Transverse colon (tissue), 4 donors: ENCODE measurements around the gene SYT1. TPM values are rescaled to one million over a fixed set of nuclear protein-coding genes. Genes with fewer than 3 reads are reported as not detected.

ENCODE experiments used
- DNase-seq: peaks from one replicate; pipeline ENCODE4 v3.0.0-alpha.2; 2019
- H3K27ac ChIP-seq, 4 donors: fragments of 200-600 bp; sonication (generic); 2 replicates each; pipeline ENCODE4 v1.5.1; 2016 to 2018; ENCODE audit warnings: inconsistent platforms in 4 of 4
- H3K27me3 ChIP-seq: fragments of 200-600 bp; sonication (generic); 2 replicates; pipeline ENCODE4 v1.5.1; 2017; ENCODE audit warnings: inconsistent platforms
- H3K36me3 ChIP-seq, 4 donors: fragments of 200-600 bp; sonication (generic); 2 replicates each; pipeline ENCODE4 v1.5.1; 2017 to 2019; ENCODE audit warnings: inconsistent platforms in 4 of 4
- H3K4me1 ChIP-seq, 4 donors: fragments of 200-600 bp; sonication (generic); 2 replicates each; pipeline ENCODE4 v1.5.1; 2017 to 2020; ENCODE audit warnings: inconsistent platforms in 4 of 4
- H3K4me3 ChIP-seq, 4 donors: fragments of 200-600 bp; sonication (generic); 1 replicate in 1 of 4; 2 replicates in 3 of 4; pipeline versions ENCODE4 v1.5.1 to v1.6.1; 2017 to 2019; ENCODE audit warnings: inconsistent platforms in 4 of 4
- H3K9me3 ChIP-seq, 2 donors: fragments of 200-600 bp; sonication (generic); 2 replicates each; pipeline ENCODE4 v1.5.1; 2017 to 2019; ENCODE audit warnings: inconsistent platforms in 2 of 2
- EP300 ChIP-seq: sonication (generic); formaldehyde crosslinking; IDR thresholded peaks from one replicate; pipeline ENCODE4 v1.6.1; 2017; ENCODE audit warnings: antibody characterized with exemption, low read depth
- POLR2A ChIP-seq: fragments of 450-650 bp; IDR thresholded peaks from one replicate; pipeline ENCODE4 v1.6.1; 2016; ENCODE audit warnings: antibody characterized with exemption, mild to moderate bottlenecking, moderate library complexity
- POLR2AphosphoS5 ChIP-seq, 3 donors: sonication (generic); formaldehyde crosslinking; IDR thresholded peaks; one replicate each; pipeline ENCODE4 v1.6.1; 2016; ENCODE audit warnings: antibody characterized with exemption in 3 of 3
- WGBS, 2 donors: methylation state at CpG; one replicate each; pipeline ENCODE4 v1.1.5; 2018; ENCODE audit warnings: low coverage in 1 of 2; 5-methylcytosine and 5-hydroxymethylcytosine counted together
- in situ Hi-C, 4 donors: fragments of 200-750 bp; cut with MboI; loops; one replicate each; pipeline versions ENCODE4 v1.15.0 to v1.15.1; 2017; ENCODE audit warnings: low sequenced_read_pairs in 3 of 4, low pct_ligation_motif_present in 1 of 4, low pct_unique_long_range_greater_than_20kb in 1 of 4
- intact Hi-C: fragments of 100-400 bp; cut with DNase I; formaldehyde crosslinking; loops from one replicate; pipeline ENCODE4 v1.15.1; 2023; ENCODE audit warnings: low total_unique reads
- total RNA-seq, 4 donors: library from RNA; depleted of rRNA; stranded (reverse); fragments of >200 nt; gene quantifications; one replicate each; pipeline ENCODE4 v1.1.0, GENCODE V29; 2016
- TF ChIP-seq, protein P1 (sequence below), 5 experiments: fragments of 200-600 bp in 3 of 5; fragments of 450-650 bp in 2 of 5; sonication (generic) in 3 of 5; IDR thresholded peaks; 1 replicate in 2 of 5; 2 replicates in 3 of 5; pipeline ENCODE4 v1.5.1; 2016 to 2017; ENCODE audit warnings: antibody characterized with exemption in 5 of 5, inconsistent platforms in 3 of 5, mild to moderate bottlenecking in 2 of 5, moderate library complexity in 1 of 5

The SYT1 gene
- total RNA-seq, 4 donors from 2014 or later = 0.60 to 4.9 (median 2.1) TPM

DNA sequence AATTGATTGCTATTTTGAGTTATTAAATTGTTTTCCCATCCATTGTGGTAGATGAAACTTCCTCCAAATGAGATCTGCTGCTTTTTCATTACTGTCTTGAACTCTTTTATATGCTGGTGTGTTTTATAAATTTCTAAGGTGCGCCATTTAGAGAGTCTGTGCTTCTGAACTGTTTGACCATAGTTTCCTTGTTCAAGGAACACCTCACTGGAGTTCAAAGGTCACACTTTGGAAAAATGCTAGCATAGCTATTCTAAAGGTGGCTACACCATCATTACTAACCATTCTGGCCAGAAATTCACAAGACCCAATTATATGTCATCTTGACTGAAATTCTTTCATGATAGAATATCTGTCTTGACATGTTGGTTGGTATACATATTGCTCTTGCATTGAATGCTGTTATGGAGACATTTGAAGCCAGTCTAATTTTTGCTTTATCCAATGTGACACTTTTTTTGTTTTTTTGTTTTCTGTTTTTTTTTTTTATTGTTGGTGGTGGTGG, 556.7 kb downstream of the SYT1 start:
- TF ChIP-seq POLR2A (no peak), EP300 (no peak), POLR2AphosphoS5 (IDR thresholded peaks at IDR 0.05) (no peak)
- TF ChIP-seq, protein P1, sequence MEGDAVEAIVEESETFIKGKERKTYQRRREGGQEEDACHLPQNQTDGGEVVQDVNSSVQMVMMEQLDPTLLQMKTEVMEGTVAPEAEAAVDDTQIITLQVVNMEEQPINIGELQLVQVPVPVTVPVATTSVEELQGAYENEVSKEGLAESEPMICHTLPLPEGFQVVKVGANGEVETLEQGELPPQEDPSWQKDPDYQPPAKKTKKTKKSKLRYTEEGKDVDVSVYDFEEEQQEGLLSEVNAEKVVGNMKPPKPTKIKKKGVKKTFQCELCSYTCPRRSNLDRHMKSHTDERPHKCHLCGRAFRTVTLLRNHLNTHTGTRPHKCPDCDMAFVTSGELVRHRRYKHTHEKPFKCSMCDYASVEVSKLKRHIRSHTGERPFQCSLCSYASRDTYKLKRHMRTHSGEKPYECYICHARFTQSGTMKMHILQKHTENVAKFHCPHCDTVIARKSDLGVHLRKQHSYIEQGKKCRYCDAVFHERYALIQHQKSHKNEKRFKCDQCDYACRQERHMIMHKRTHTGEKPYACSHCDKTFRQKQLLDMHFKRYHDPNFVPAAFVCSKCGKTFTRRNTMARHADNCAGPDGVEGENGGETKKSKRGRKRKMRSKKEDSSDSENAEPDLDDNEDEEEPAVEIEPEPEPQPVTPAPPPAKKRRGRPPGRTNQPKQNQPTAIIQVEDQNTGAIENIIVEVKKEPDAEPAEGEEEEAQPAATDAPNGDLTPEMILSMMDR (IDR thresholded peaks at IDR 0.05) = no peak
- in situ Hi-C loops (loop anchor here (25.0 kb wide), 5 partner anchors 116 to 841 kb away; partner anchors contain the start of gene PAWR (in 1 of the 4)), intact Hi-C loops (no loop called here)
- H3K27me3 ChIP-seq = no peaks in the 10 kb centered on the region
- 79 to 100% methylated on average over 1 of the region's 1 CpG for WGBS, 2 donors
- no peak overlapping the region for H3K4me3 ChIP-seq
- peaks cover 0 to 35% (median 23%) of the 10 kb centered on the region in 4 donors for H3K4me1 ChIP-seq
- no peaks in the 10 kb centered on the region for H3K9me3 ChIP-seq
- no peaks in the 10 kb centered on the region for H3K36me3 ChIP-seq
- no peak for DNase-seq
- H3K27ac ChIP-seq = peak overlapping the region in 3 of 4 donors; percentile 38 to 70 (median 63)

DNA sequence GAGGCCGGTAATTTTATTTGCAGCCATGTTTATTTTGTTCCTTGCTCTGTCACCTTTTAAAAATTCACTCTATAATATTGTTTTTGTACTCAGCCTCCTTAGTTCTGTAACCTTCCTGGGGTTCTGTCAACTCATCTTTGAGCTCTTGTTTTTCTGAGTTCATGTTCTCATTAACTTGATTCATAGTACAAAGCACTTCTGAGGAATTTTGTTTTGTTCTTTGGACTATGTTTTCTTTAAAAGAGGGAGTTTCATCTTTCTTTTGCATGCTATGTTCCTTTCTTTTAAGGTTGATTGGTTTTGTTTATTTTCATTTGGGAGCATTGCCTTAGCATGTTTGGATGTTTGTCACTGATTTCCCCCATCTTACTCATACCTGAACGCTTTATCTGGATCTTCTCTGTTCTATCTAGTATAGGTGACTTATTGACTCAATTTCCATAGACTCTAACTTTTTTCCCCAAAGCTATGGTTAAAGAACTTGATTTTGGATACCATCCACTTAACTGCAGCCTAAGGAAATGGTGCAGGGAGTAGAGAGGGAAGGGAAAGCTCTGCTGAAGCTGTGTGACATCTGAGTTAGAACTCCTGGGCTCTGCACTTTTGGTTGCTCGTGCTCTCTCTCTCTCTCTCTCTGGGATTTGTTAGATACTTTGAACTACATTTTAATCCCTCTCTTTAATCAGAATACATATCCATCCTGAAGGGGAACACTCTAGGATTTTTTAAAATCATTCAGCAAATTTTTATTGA, 557.7 kb downstream of the SYT1 start:
- no peak for DNase-seq
- TF ChIP-seq POLR2A = no peak
- TF ChIP-seq, protein P1 (IDR thresholded peaks at IDR 0.05) = no peak
- TF ChIP-seq POLR2AphosphoS5 (IDR thresholded peaks at IDR 0.05) = no peak
- no peak for TF ChIP-seq EP300
- Histone ChIP-seq H3K27ac (peak overlapping the region in 1 of 4 donors; percentile 8), H3K4me1 (peaks cover 0 to 31% (median 20%) of the 10 kb centered on the region in 4 donors), H3K4me3 (no peak overlapping the region), H3K9me3 (no peaks in the 10 kb centered on the region), H3K27me3 (no peaks in the 10 kb centered on the region), H3K36me3 (no peaks in the 10 kb centered on the region)
- intact Hi-C loops (no loop called here), in situ Hi-C loops (loop anchor here (25.0 kb wide), 5 partner anchors 115 to 840 kb away; partner anchors contain the start of gene PAWR (in 1 of the 4))
- WGBS, 2 donors = 71 to 73% methylated on average over 2 to 3 of the region's 3 CpGs

DNA sequence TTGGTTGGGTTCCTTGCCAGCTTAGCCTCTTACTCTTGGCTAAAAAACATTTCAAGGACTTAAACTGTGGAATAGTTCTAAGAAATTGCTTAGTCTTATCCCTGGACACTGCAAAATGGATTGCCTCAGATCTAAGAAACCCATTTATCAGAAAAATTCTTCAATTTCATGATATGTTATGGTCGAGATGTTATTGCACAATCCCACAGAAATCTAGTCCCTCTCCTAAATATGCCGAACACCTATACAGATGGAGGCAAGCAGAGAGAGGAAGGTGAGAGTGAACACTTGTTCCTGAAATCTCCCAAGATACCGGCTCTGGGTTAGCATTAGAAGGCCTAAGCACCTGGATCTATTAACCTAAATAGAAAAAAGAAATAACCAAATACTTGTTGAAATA, 559.0 kb downstream of the SYT1 start:
- Histone ChIP-seq H3K4me3 (no peak overlapping the region), H3K36me3 (no peaks in the 10 kb centered on the region), H3K27me3 (no peaks in the 10 kb centered on the region), H3K4me1 (peaks cover 0 to 26% (median 20%) of the 10 kb centered on the region in 4 donors), H3K9me3 (no peaks in the 10 kb centered on the region), H3K27ac (peak overlapping the region in 1 of 4 donors; percentile 10)
- TF ChIP-seq, protein P1 (IDR thresholded peaks at IDR 0.05) = no peak
- no peak for TF ChIP-seq POLR2AphosphoS5 (IDR thresholded peaks at IDR 0.05)
- no peak for TF ChIP-seq EP300
- TF ChIP-seq POLR2A = no peak
- no peak for DNase-seq
- in situ Hi-C loops (loop anchor here (25.0 kb wide), 5 partner anchors 114 to 839 kb away; partner anchors contain the start of gene PAWR (in 1 of the 4)), intact Hi-C loops (no loop called here)
- WGBS, 2 donors = 84 to 87% methylated on average over 3 of the region's 3 CpGs

DNA sequence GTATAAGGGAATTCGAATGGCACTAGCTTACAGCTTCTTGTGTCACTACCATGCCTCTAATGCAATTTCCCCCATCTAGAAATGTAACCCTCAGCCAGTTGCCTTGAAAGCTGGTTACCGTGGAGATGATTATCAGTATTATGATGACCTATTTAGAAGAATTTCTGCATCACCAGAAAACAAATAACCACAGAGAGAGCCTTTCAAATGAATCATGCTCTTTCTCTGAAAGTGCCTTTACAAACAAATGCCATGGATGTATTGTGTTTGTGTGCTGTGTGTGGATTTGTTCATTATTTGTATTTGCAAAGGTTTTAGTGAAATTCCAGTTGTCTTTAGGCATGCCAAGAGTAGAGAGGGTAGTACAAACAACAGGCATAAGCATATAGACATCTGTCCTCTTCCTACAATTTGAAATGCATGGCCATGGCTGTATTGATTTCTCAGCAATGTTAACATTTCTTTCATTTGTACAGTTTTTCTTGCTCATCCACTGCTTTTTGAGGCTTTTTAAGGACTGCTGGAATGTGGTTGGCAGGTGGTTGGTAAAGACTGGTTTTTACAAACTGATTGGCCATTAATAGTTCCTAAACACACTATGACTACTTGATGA, 559.6 kb downstream of the SYT1 start:
- H3K4me1 ChIP-seq = peaks cover 0 to 25% (median 20%) of the 10 kb centered on the region in 4 donors
- 56 to 78% methylated on average over 2 of the region's 2 CpGs for WGBS, 2 donors
- no peaks in the 10 kb centered on the region for H3K27me3 ChIP-seq
- in situ Hi-C loops (loop anchor here (25.0 kb wide), 5 partner anchors 113 to 838 kb away; partner anchors contain the start of gene PAWR (in 1 of the 4)), intact Hi-C loops (no loop called here)
- H3K36me3 ChIP-seq = no peaks in the 10 kb centered on the region
- H3K4me3 ChIP-seq = no peak overlapping the region
- TF ChIP-seq POLR2AphosphoS5 (IDR thresholded peaks at IDR 0.05) = no peak
- no peak for TF ChIP-seq EP300
- TF ChIP-seq POLR2A = no peak
- TF ChIP-seq, protein P1 (IDR thresholded peaks at IDR 0.05) = no peak
- DNase-seq = no peak
- no peak overlapping the region for H3K27ac ChIP-seq
- no peaks in the 10 kb centered on the region for H3K9me3 ChIP-seq
